NOMO-1 treated with DMSO at 0.1 percent for 48 hours (cell line): ENCODE measurements around the gene SLC10A1.
A peak's percentile ranks its signal among the peaks of the same experiment; 100 is the strongest.
"Not testable (repeated sequence)": the region's sequence is repeated elsewhere in the genome, so short reads cannot be mapped to it uniquely, and the experiment has no call there.

Experiments
- DNase-seq: peaks from one replicate; lab custom pipeline; 2025; ENCODE audit not compliant: unreplicated experiment; lab: John Stamatoyannopoulos, UW

Gene SLC10A1

GRCh38 chr14:69796797-69797500 lies at the start of gene SLC10A1:
SLC10A1 (minus strand) TSS chr14:69797241; CDS start chr14:69797155, 86 bp downstream.
- DNase-seq: no peak

GRCh38 chr14:69845787-69846186 lies 48.7 kb upstream of the SLC10A1 start:
- DNase-seq: no peak

- DNase-seq: no peak
These were observed 48.1 kb upstream of the SLC10A1 start for GRCh38 chr14:69845050-69845581.

GRCh38 chr14:69844171-69844570 lies 47.1 kb upstream of the SLC10A1 start:
- DNase-seq: no peak

- DNase-seq: no peak
These were observed 45.8 kb upstream of the SLC10A1 start for GRCh38 chr14:69842686-69843420.

GRCh38 chr14:69841656-69842055 lies 44.6 kb upstream of the SLC10A1 start:
- no peak for DNase-seq

- no peak for DNase-seq
These were observed 42.6 kb upstream of the SLC10A1 start for GRCh38 chr14:69839661-69840060.

- DNase-seq: no peak
These were observed 41.9 kb upstream of the SLC10A1 start for GRCh38 chr14:69838881-69839416.

- no peak for DNase-seq
These were observed 31.8 kb upstream of the SLC10A1 start for GRCh38 chr14:69828879-69829278.

- DNase-seq: no peak
These were observed 31.3 kb upstream of the SLC10A1 start for GRCh38 chr14:69828354-69828753.

GRCh38 chr14:69827560-69827959 lies 30.5 kb upstream of the SLC10A1 start:
- no peak for DNase-seq

GRCh38 chr14:69822456-69822855 lies 25.4 kb upstream of the SLC10A1 start:
- DNase-seq: no peak

- no peak for DNase-seq
These were observed 23.9 kb upstream of the SLC10A1 start for GRCh38 chr14:69820991-69821390.

GRCh38 chr14:69819607-69820006 lies 22.6 kb upstream of the SLC10A1 start:
- no peak for DNase-seq

- peak; percentile 42 for DNase-seq
These were observed 21.7 kb upstream of the SLC10A1 start for GRCh38 chr14:69818758-69819191.

GRCh38 chr14:69816216-69816615 lies 19.2 kb upstream of the SLC10A1 start:
- no peak for DNase-seq

GRCh38 chr14:69815556-69815955 lies 18.5 kb upstream of the SLC10A1 start:
- DNase-seq: no peak

GRCh38 chr14:69814397-69814796 lies 17.4 kb upstream of the SLC10A1 start:
- no peak for DNase-seq

- not testable (repeated sequence) for DNase-seq
These were observed 16.3 kb upstream of the SLC10A1 start for GRCh38 chr14:69813346-69813745.

- DNase-seq: peak; percentile 1
These were observed 15.7 kb upstream of the SLC10A1 start for GRCh38 chr14:69812711-69813110.

GRCh38 chr14:69811868-69812252 lies 14.8 kb upstream of the SLC10A1 start:
- DNase-seq: no peak
